CD14-positive monocyte (primary cell): ENCODE measurements around the gene GRK5. TPM values are rescaled to one million over a fixed set of nuclear protein-coding genes. Genes with fewer than 3 reads are reported as not detected.

Source experiments
- DNase-seq, 3 donors: peaks; one replicate each; pipeline ENCODE4 v3.0.0-alpha.2; 2011 to 2022
- H2AFZ ChIP-seq: 2 replicates; pipeline ENCODE4 v1.6.0; 2012; ENCODE audit warnings: mild to moderate bottlenecking, low read depth, low read length, inconsistent platforms; ENCODE audit not compliant: insufficient read depth, poor library complexity, severe bottlenecking
- H3K27ac ChIP-seq, 2 donors: 1 replicate in 1 of 2; 2 replicates in 1 of 2; pipeline ENCODE4 v1.5.1; 2012 to 2013; ENCODE audit warnings: low read length in 2 of 2, control low read depth in 1 of 2, inconsistent platforms in 1 of 2, low read depth in 1 of 2, mild to moderate bottlenecking in 1 of 2
- H3K27me3 ChIP-seq, 2 donors: one replicate each; pipeline versions ENCODE4 v1.6.0 to v1.6.1; 2011 to 2013; ENCODE audit warnings: low read length in 2 of 2; ENCODE audit not compliant: control insufficient read depth in 2 of 2, insufficient read depth in 2 of 2
- H3K36me3 ChIP-seq, 2 donors: replicated peaks in 1 of 2; 1 replicate in 1 of 2; 2 replicates in 1 of 2; pipeline versions ENCODE4 v1.5.1 to v1.6.1; 2012 to 2013; ENCODE audit warnings: low read length in 2 of 2, control low read depth in 1 of 2, inconsistent platforms in 1 of 2, mild to moderate bottlenecking in 1 of 2; ENCODE audit not compliant: insufficient read depth in 2 of 2, control insufficient read depth in 1 of 2
- H3K4me1 ChIP-seq, 2 donors: 1 replicate in 1 of 2; 2 replicates in 1 of 2; pipeline versions ENCODE4 v1.5.1 to v1.6.1; 2012 to 2013; ENCODE audit warnings: low read length in 2 of 2, control low read depth in 1 of 2, inconsistent platforms in 1 of 2, mild to moderate bottlenecking in 1 of 2, moderate library complexity in 1 of 2; ENCODE audit not compliant: insufficient read depth in 2 of 2, control insufficient read depth in 1 of 2
- H3K4me2 ChIP-seq: replicated peaks from 2 replicates; pipeline ENCODE3; 2012; ENCODE audit warnings: low read length, moderate library complexity, mild to moderate bottlenecking; ENCODE audit not compliant: poor library complexity, severe bottlenecking; ENCODE audit errors: extremely low read depth
- H3K4me3 ChIP-seq, 3 experiments: fragments of 200-600 bp in 1 of 3; sonication (generic) in 1 of 3; replicated peaks in 1 of 3; 1 replicate in 2 of 3; 2 replicates in 1 of 3; pipeline ENCODE4 v1.5.1; 2011 to 2013; ENCODE audit warnings: low read length in 3 of 3, mild to moderate bottlenecking in 3 of 3, control low read depth in 2 of 3, low read depth in 2 of 3, inconsistent platforms in 1 of 3, moderate library complexity in 1 of 3
- H3K79me2 ChIP-seq: 2 replicates; pipeline ENCODE4 v1.6.0; 2012; ENCODE audit warnings: mild to moderate bottlenecking, control low read depth, inconsistent platforms, low read length, moderate library complexity; ENCODE audit not compliant: insufficient read depth
- H3K9ac ChIP-seq: 2 replicates; pipeline ENCODE4 v1.6.0; 2017; ENCODE audit warnings: low read length, mild to moderate bottlenecking; ENCODE audit not compliant: insufficient read depth, poor library complexity, severe bottlenecking
- H3K9me3 ChIP-seq, 2 donors: replicated peaks in 1 of 2; 1 replicate in 1 of 2; 2 replicates in 1 of 2; pipeline versions ENCODE4 v1.5.1 to v1.6.1; 2012 to 2013; ENCODE audit warnings: low read length in 2 of 2, control low read depth in 1 of 2; ENCODE audit not compliant: control insufficient read depth in 1 of 2, insufficient read depth in 1 of 2
- H4K20me1 ChIP-seq: 2 replicates; pipeline ENCODE4 v1.6.0; 2012; ENCODE audit warnings: mild to moderate bottlenecking, low read length, control low read depth, moderate library complexity; ENCODE audit not compliant: insufficient read depth
- H3K27ac Mint-ChIP-seq, 7 donors: one replicate each; pipeline ENCODE4 v1.8.0; 2020; ENCODE audit warnings: mild to moderate bottlenecking in 7 of 7, mixed read lengths in 7 of 7, moderate library complexity in 6 of 7, inconsistent platforms in 2 of 7
- H3K27me3 Mint-ChIP-seq, 3 donors: one replicate each; pipeline ENCODE4 v1.8.0; 2021 to 2022; ENCODE audit warnings: low read depth in 3 of 3, mild to moderate bottlenecking in 3 of 3, mixed read lengths in 3 of 3, moderate library complexity in 3 of 3, inconsistent platforms in 1 of 3
- H3K36me3 Mint-ChIP-seq, 2 donors: one replicate each; pipeline ENCODE4 v1.8.0; 2020; ENCODE audit warnings: mixed read lengths in 2 of 2, inconsistent platforms in 1 of 2, mild to moderate bottlenecking in 1 of 2
- H3K4me1 Mint-ChIP-seq: one replicate; pipeline ENCODE4 v1.8.0; 2020; ENCODE audit warnings: mild to moderate bottlenecking, mixed read lengths
- H3K4me3 Mint-ChIP-seq, 2 donors: one replicate each; pipeline ENCODE4 v1.8.0; 2020; ENCODE audit warnings: mild to moderate bottlenecking in 2 of 2, mixed read lengths in 2 of 2, moderate library complexity in 1 of 2
- H3K9me3 Mint-ChIP-seq, 7 donors: one replicate each; pipeline ENCODE4 v1.8.0; 2020 to 2022; ENCODE audit warnings: mixed read lengths in 7 of 7, mild to moderate bottlenecking in 6 of 7, moderate library complexity in 6 of 7, inconsistent platforms in 2 of 7
- WGBS: methylation state at CpG from one replicate; pipeline ENCODE4 v1.1.5; 2013; ENCODE audit warnings: missing lambda C conversion rate; ENCODE audit not compliant: insufficient coverage; 5-methylcytosine and 5-hydroxymethylcytosine counted together
- intact Hi-C, 2 donors: fragments of 100-400 bp; cut with micrococcal nuclease; formaldehyde crosslinking; loops; one replicate each; pipeline versions ENCODE4 v1.15.0 to v1.15.1; 2023
- polyA plus RNA-seq, 3 donors: library from polyadenylated mRNA; depleted of rRNA in 1 of 3; unstranded in 2 of 3; stranded (reverse) in 1 of 3; fragments of 300-500 nt in 2 of 3; fragments of >200 nt in 1 of 3; fragmentation: Illumina TruSeq in 2 of 3; gene quantifications; 1 replicate in 2 of 3; 2 replicates in 1 of 3; pipeline ENCODE4 v1.2.3, GENCODE V29; 2012 to 2021
- TF ChIP-seq, protein P1 (sequence below): fragments of 200-600 bp; IDR thresholded peaks from one replicate; pipeline ENCODE4 v1.8.0; 2022; ENCODE audit warnings: antibody characterized with exemption, mild to moderate bottlenecking

GRK5 gene
- polyA plus RNA-seq, 3 donors: 1.2 to 6.5 (median 2.8) TPM

DNA sequence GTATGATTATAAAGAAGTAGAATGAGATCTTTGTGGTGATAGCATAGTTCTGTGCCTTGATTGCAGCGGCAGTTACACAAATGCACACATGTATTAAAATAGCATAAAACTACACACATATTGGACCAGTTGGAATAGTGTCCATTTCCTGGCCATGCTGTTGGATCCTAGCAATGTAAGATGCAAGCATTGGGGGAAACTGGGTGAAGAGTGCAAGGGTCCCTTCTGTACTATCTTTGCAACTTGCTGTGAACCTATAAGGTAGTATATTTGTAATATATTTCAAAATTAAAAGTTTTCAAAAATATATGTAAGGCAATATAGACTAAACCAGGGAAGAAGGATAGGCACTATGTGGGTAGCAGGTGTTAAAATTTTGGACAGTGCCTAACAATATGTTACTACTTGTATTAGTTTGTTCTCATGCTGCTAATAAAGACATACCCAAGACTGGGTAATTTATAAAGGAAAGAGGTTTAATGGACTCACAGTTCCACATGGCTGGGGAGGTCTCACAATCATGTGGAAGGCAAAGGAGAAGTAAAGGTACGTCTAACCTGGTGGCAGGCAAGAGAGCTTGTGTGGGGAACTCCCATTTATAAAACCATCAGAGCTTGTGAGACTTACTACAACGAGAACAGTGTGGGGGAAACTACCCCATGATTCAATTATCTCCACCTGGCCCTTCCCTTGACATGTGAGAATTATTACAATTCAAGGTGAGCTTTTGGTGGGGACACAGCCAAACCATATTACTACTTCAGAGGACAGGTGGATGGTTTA lies 263.7 kb downstream of the GRK5 start:
- no peak for DNase-seq
- Histone ChIP-seq H3K9ac (no peak overlapping the region), H4K20me1 (no peaks in the 10 kb centered on the region), H3K36me3 (no peaks in the 10 kb centered on the region), H3K4me1 (peaks cover 6 to 7% of the 10 kb centered on the region in 2 donors), H2AFZ (no peak overlapping the region), H3K4me2 (no peak overlapping the region), H3K9me3 (peaks cover 0 to 8% of the 10 kb centered on the region in 2 donors), H3K27ac (no peak overlapping the region), H3K27me3 (no peaks in the 10 kb centered on the region), H3K79me2 (no peaks in the 10 kb centered on the region), H3K4me3 (no peak overlapping the region)
- no CpG with 5 or more reads among the region's 3 CpGs for WGBS
- Mint-ChIP-seq H3K27me3 (peaks cover 4 to 11% (median 6%) of the 10 kb centered on the region in 3 donors), H3K4me1 (peaks cover 9% of the 10 kb centered on the region), H3K27ac (no peak overlapping the region), H3K4me3 (no peak overlapping the region), H3K36me3 (no peaks in the 10 kb centered on the region), H3K9me3 (peaks cover 2 to 9% (median 3%) of the 10 kb centered on the region in 7 donors)
- TF ChIP-seq, protein P1, sequence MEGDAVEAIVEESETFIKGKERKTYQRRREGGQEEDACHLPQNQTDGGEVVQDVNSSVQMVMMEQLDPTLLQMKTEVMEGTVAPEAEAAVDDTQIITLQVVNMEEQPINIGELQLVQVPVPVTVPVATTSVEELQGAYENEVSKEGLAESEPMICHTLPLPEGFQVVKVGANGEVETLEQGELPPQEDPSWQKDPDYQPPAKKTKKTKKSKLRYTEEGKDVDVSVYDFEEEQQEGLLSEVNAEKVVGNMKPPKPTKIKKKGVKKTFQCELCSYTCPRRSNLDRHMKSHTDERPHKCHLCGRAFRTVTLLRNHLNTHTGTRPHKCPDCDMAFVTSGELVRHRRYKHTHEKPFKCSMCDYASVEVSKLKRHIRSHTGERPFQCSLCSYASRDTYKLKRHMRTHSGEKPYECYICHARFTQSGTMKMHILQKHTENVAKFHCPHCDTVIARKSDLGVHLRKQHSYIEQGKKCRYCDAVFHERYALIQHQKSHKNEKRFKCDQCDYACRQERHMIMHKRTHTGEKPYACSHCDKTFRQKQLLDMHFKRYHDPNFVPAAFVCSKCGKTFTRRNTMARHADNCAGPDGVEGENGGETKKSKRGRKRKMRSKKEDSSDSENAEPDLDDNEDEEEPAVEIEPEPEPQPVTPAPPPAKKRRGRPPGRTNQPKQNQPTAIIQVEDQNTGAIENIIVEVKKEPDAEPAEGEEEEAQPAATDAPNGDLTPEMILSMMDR: no peak
- intact Hi-C loops: no loop called here

DNA sequence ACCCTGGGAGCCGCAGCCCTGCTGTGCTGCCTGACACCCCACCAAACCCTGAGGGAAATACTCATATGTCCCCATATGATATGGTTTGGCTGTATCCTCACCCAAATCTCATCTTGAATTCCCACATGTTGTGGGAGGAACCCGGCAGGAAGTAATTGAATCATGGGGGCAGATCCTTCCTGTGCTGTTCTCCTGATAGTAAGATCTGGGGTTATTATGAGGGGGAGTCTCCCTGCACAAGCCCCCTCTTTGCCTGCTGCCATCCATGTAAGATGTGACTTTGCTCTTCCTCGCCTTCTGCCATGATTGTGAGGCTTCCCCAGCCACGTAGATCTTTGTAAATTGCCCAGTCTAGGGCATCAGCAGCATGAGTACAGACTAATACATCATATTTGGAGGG lies 266.4 kb downstream of the GRK5 start:
- no peak overlapping the region for H3K4me3 Mint-ChIP-seq
- H3K27ac Mint-ChIP-seq: no peak overlapping the region
- no peaks in the 10 kb centered on the region for H4K20me1 ChIP-seq
- TF ChIP-seq, protein P1: no peak
- no peak overlapping the region for H3K4me2 ChIP-seq
- H3K4me3 ChIP-seq: no peak overlapping the region
- no peak overlapping the region for H2AFZ ChIP-seq
- DNase-seq: no peak
- H3K4me1 ChIP-seq: peaks cover 4 to 10% of the 10 kb centered on the region in 2 donors
- H3K27me3 ChIP-seq: no peaks in the 10 kb centered on the region
- H3K9ac ChIP-seq: no peak overlapping the region
- H3K27me3 Mint-ChIP-seq: peaks cover 2 to 11% (median 4%) of the 10 kb centered on the region in 3 donors
- no peaks in the 10 kb centered on the region for H3K79me2 ChIP-seq
- no peak overlapping the region for H3K27ac ChIP-seq
- H3K9me3 ChIP-seq: peaks cover 0 to 8% of the 10 kb centered on the region in 2 donors
- peaks cover 10% of the 10 kb centered on the region for H3K4me1 Mint-ChIP-seq
- 80% methylated on average over 2 of the region's 4 CpGs for WGBS
- peaks cover 0 to 9% (median 3%) of the 10 kb centered on the region in 7 donors for H3K9me3 Mint-ChIP-seq
- H3K36me3 ChIP-seq: no peaks in the 10 kb centered on the region
- intact Hi-C loops: no loop called here
- no peaks in the 10 kb centered on the region for H3K36me3 Mint-ChIP-seq
